SU-DHL-6 (cell line): ENCODE results near the gene CHMP6.

ENCODE experiments used
- H2AFZ ChIP-seq: fragments of 200-600 bp; sonication (generic); 2 replicates; pipeline ENCODE4 v1.6.1; 2014; ENCODE audit warnings: low read depth, mild to moderate bottlenecking, moderate library complexity, mixed read lengths, antibody characterized with exemption, low read length; ENCODE audit not compliant: severe bottlenecking
- H3F3A ChIP-seq: fragments of 200-600 bp; shearing (Covaris generic); 2 replicates; pipeline ENCODE4 v1.6.0; 2016; ENCODE audit warnings: antibody characterized with exemption, mild to moderate bottlenecking; ENCODE audit not compliant: insufficient read depth
- H3K27ac ChIP-seq: fragments of 200-600 bp; sonication (generic); 2 replicates; pipeline ENCODE4 v1.5.1; 2016; ENCODE audit warnings: low read depth, mild to moderate bottlenecking, low read length, moderate library complexity, mixed read lengths
- H3K27me3 ChIP-seq: fragments of 200-600 bp; sonication (generic), shearing (Covaris generic); 2 replicates; pipeline ENCODE4 v1.6.0; 2014; ENCODE audit warnings: mild to moderate bottlenecking, low read length
- H3K36me3 ChIP-seq: fragments of 200-600 bp; sonication (generic); 2 replicates; pipeline ENCODE4 v1.6.1; 2014; ENCODE audit warnings: mild to moderate bottlenecking, low read length, mixed read lengths
- H3K4me2 ChIP-seq: fragments of 300-600, 200-600 bp; shearing (Covaris generic), sonication (generic); 2 replicates; pipeline ENCODE4 v1.6.0; 2014; ENCODE audit warnings: low read length, low read depth, mild to moderate bottlenecking; ENCODE audit not compliant: poor library complexity, severe bottlenecking
- H3K4me3 ChIP-seq: fragments of 200-600 bp; sonication (generic); 2 replicates; pipeline ENCODE4 v1.5.1; 2014; ENCODE audit warnings: antibody characterized with exemption, low read length, mild to moderate bottlenecking, mixed read lengths; ENCODE audit not compliant: insufficient read depth, poor library complexity, severe bottlenecking
- H3K79me2 ChIP-seq: fragments of 200-600 bp; sonication (generic); 2 replicates; pipeline ENCODE4 v1.6.1; 2014; ENCODE audit warnings: mild to moderate bottlenecking, low read length, moderate library complexity; ENCODE audit not compliant: insufficient read depth
- H3K9ac ChIP-seq: fragments of 200-600 bp; sonication (generic); 2 replicates; pipeline ENCODE4 v1.7.0; 2014; ENCODE audit warnings: mild to moderate bottlenecking, low read length
- H3K9me2 ChIP-seq: fragments of 200-600 bp; sonication (generic); replicated peaks from 2 replicates; pipeline ENCODE4 v1.6.1; 2014; ENCODE audit warnings: low read length; ENCODE audit not compliant: insufficient read depth
- H3K9me3 ChIP-seq: fragments of 200-600 bp; sonication (generic); 2 replicates; pipeline ENCODE4 v1.6.1; 2014; ENCODE audit warnings: low read length, mixed read lengths; ENCODE audit not compliant: insufficient read depth
- H4K20me1 ChIP-seq: fragments of 200-600 bp; sonication (generic); 2 replicates; pipeline ENCODE4 v1.6.1; 2014; ENCODE audit warnings: low read depth, mild to moderate bottlenecking, antibody characterized with exemption, low read length, moderate library complexity, mixed read lengths
- EZH2phosphoT487 ChIP-seq: fragments of 200-600 bp; sonication (generic), shearing (Covaris generic); conservative IDR thresholded peaks from 2 replicates; pipeline ENCODE4 v1.6.1; 2018; ENCODE audit warnings: mild to moderate bottlenecking, antibody characterized with exemption, low read length, moderate library complexity, mixed read lengths
- TF ChIP-seq, protein P1 (sequence below): fragments of 200-600 bp; sonication (generic); IDR thresholded peaks from one replicate; pipeline ENCODE4 v1.5.1; 2017; ENCODE audit warnings: antibody characterized with exemption, mild to moderate bottlenecking, low read length, moderate library complexity; ENCODE audit not compliant: insufficient read depth, poor library complexity, severe bottlenecking

CHMP6 gene

DNA sequence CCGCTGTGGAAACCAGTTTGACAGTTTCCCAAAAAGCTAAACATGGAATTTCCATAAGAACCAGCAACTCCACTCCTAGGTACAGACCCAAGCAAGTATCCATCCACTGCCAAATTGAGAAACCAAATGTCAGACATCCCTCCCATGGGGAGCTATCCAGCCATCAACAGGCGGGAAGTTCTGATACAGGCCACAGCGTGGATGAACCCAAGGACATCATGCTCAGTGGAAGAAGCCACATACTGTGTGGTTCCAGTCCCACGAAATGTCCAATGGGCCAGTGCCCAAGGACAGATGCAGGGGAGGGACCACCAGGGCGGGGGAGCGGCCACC, 30.7 kb downstream of the CHMP6 start:
- no peak overlapping the region for H3K27ac ChIP-seq
- H3K9me3 ChIP-seq = no peaks in the 10 kb centered on the region
- no peaks in the 10 kb centered on the region for H4K20me1 ChIP-seq
- no peaks in the 10 kb centered on the region for H3K36me3 ChIP-seq
- no peak overlapping the region for H3K9ac ChIP-seq
- H3K4me3 ChIP-seq = no peak overlapping the region
- H2AFZ ChIP-seq = no peak overlapping the region
- H3K9me2 ChIP-seq = no peaks in the 10 kb centered on the region
- no peak overlapping the region for H3K4me2 ChIP-seq
- H3K27me3 ChIP-seq = no peaks in the 10 kb centered on the region
- TF ChIP-seq, protein P1, sequence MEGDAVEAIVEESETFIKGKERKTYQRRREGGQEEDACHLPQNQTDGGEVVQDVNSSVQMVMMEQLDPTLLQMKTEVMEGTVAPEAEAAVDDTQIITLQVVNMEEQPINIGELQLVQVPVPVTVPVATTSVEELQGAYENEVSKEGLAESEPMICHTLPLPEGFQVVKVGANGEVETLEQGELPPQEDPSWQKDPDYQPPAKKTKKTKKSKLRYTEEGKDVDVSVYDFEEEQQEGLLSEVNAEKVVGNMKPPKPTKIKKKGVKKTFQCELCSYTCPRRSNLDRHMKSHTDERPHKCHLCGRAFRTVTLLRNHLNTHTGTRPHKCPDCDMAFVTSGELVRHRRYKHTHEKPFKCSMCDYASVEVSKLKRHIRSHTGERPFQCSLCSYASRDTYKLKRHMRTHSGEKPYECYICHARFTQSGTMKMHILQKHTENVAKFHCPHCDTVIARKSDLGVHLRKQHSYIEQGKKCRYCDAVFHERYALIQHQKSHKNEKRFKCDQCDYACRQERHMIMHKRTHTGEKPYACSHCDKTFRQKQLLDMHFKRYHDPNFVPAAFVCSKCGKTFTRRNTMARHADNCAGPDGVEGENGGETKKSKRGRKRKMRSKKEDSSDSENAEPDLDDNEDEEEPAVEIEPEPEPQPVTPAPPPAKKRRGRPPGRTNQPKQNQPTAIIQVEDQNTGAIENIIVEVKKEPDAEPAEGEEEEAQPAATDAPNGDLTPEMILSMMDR = no peak
- no peak for TF ChIP-seq EZH2phosphoT487
- H3F3A ChIP-seq = no peaks in the 10 kb centered on the region
- H3K79me2 ChIP-seq = no peaks in the 10 kb centered on the region

DNA sequence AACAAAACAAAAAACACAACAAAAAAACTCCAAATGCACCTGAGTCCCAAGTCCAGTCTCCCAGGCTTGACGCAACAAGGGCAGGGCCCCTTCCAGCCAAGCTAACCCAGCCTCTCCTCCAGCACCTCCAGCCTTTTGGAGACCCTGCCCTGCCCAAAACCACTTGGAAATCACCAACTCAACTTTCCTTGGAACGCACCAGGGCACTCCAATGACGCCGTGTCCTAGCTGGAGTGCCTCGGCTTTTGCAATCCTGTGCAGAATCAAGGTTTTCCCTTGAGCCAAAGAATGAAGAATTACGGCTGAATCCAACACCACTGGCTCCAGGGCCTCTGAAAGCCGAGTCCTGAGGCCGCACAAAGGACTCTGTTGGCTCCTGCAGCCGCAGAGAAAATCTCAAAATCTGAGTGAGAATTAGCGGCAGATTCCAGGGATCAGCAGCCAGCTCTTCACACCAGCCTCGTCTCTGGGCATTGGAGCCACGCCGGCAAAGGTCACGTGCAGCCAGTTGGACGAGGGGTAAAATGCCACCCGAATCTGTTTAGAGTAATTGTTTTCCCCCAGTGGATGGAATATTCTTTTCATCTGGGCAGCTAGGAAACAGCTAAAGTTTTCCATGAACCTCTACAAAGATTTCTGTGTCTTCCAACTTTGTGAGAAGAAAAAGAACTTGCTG, 33.6 kb downstream of the CHMP6 start:
- H3F3A ChIP-seq = no peaks in the 10 kb centered on the region
- H3K27ac ChIP-seq = no peak overlapping the region
- H4K20me1 ChIP-seq = no peaks in the 10 kb centered on the region
- H3K79me2 ChIP-seq = no peaks in the 10 kb centered on the region
- no peak overlapping the region for H3K9ac ChIP-seq
- H3K27me3 ChIP-seq = no peaks in the 10 kb centered on the region
- no peak overlapping the region for H2AFZ ChIP-seq
- H3K4me2 ChIP-seq = no peak overlapping the region
- no peak for TF ChIP-seq EZH2phosphoT487
- TF ChIP-seq, protein P1 = no peak
- H3K36me3 ChIP-seq = no peaks in the 10 kb centered on the region
- H3K4me3 ChIP-seq = no peak overlapping the region
- no peaks in the 10 kb centered on the region for H3K9me3 ChIP-seq
- no peaks in the 10 kb centered on the region for H3K9me2 ChIP-seq

DNA sequence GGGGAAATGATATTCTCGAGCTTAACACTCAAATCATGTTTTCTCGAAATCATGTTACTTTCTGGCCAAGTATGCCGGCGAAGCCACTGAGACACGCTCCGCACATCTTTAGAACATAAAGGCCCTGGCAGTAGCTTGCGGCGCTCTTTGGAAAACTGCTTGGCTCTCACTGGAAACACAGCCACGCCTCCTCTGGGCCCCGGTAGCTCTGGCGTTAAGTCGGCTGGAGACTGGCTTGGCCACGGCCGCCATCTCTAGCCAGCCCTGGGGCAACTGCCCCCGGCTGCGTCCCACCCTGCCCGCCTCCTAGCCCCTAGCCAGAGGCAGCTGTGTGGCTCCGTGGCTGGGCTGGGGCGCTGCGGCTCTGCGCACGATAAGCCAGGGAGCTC, 34.1 kb downstream of the CHMP6 start:
- no peak overlapping the region for H3K27ac ChIP-seq
- H3K79me2 ChIP-seq = no peaks in the 10 kb centered on the region
- no peaks in the 10 kb centered on the region for H3K9me2 ChIP-seq
- H3K4me2 ChIP-seq = no peak overlapping the region
- no peak overlapping the region for H3K9ac ChIP-seq
- no peaks in the 10 kb centered on the region for H3K36me3 ChIP-seq
- H4K20me1 ChIP-seq = no peaks in the 10 kb centered on the region
- H3K4me3 ChIP-seq = no peak overlapping the region
- H3K27me3 ChIP-seq = no peaks in the 10 kb centered on the region
- H3K9me3 ChIP-seq = no peaks in the 10 kb centered on the region
- no peaks in the 10 kb centered on the region for H3F3A ChIP-seq
- TF ChIP-seq, protein P1 = no peak
- no peak for TF ChIP-seq EZH2phosphoT487
- no peak overlapping the region for H2AFZ ChIP-seq
